BLaER1 (cell line): ENCODE results near the gene NTN3.
A peak's percentile ranks its signal among the peaks of the same experiment; 100 is the strongest.

Source experiments
- H3K27ac ChIP-seq: shearing (Covaris generic); formaldehyde crosslinking; 2 replicates; pipeline ENCODE4 v1.8.1; 2022
- H3K27me3 ChIP-seq: shearing (Covaris generic); formaldehyde crosslinking; 2 replicates; pipeline ENCODE4 v1.8.1; 2022
- H3K36me3 ChIP-seq: shearing (Covaris generic); formaldehyde crosslinking; 2 replicates; pipeline ENCODE4 v1.8.1; 2022
- H3K4me1 ChIP-seq: shearing (Covaris generic); formaldehyde crosslinking; 2 replicates; pipeline ENCODE4 v1.8.1; 2022
- H3K4me2 ChIP-seq: shearing (Covaris generic); formaldehyde crosslinking; 2 replicates; pipeline ENCODE4 v1.8.1; 2022
- H3K4me3 ChIP-seq: shearing (Covaris generic); formaldehyde crosslinking; 2 replicates; pipeline ENCODE4 v1.8.1; 2022
- H3K9ac ChIP-seq: shearing (Covaris generic); formaldehyde crosslinking; 2 replicates; pipeline ENCODE4 v1.8.1; 2022
- H3K9me3 ChIP-seq: shearing (Covaris generic); formaldehyde crosslinking; 2 replicates; pipeline ENCODE4 v1.8.1; 2022
- H4K20me1 ChIP-seq: shearing (Covaris generic); formaldehyde crosslinking; 2 replicates; pipeline ENCODE4 v1.8.1; 2022
- Cebpa-rat ChIP-seq: shearing (Covaris generic); IDR thresholded peaks from 2 replicates; pipeline ENCODE4 v1.8.1; 2022

The NTN3 gene

DNA sequence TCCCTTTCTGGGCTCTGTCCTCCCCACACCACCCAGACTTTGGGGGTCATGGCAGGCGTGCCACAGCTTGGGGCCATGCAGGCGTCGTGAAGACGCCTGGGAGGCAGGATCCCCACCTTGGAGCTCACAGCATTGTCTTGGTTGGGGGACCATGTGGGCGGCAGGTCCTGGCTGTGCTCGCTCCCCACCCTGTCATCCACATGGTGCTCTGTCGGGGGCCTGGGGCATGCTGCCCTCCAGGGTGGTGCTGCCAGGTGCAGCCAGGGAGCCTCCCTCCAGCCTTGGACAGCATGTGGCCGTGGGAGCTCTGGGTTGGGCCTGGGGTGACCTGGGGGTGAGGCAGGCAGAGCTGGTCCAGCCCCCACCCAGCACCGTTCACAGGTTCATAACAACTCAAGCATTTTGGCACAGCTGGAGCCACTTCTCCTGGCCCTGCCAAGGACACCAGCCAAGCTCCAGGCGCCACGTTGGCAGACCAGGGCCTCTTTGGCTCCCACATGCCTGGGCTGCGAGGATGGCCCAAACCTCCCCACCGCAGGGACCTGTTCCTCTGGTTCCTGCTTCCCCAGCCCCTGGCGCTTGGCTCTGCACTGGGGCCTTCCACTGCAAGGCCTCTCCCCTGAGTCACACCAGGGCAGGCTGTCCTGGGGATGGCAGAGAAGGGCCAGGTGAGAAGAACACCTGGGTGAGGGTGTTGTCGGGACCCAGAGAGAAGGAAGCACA is 27.6 kb downstream of the NTN3 start:
- Histone ChIP-seq H3K27ac (peak overlapping the region; percentile 71), H3K4me1 (peaks cover 74% of the 10 kb centered on the region), H3K9ac (peak overlapping the region; percentile 54), H4K20me1 (peaks cover 94% of the 10 kb centered on the region), H3K27me3 (no peaks in the 10 kb centered on the region), H3K9me3 (no peaks in the 10 kb centered on the region), H3K4me3 (no peak overlapping the region), H3K36me3 (peaks cover 67% of the 10 kb centered on the region), H3K4me2 (peak overlapping the region; percentile 65)
- no peak for TF ChIP-seq Cebpa-rat

DNA sequence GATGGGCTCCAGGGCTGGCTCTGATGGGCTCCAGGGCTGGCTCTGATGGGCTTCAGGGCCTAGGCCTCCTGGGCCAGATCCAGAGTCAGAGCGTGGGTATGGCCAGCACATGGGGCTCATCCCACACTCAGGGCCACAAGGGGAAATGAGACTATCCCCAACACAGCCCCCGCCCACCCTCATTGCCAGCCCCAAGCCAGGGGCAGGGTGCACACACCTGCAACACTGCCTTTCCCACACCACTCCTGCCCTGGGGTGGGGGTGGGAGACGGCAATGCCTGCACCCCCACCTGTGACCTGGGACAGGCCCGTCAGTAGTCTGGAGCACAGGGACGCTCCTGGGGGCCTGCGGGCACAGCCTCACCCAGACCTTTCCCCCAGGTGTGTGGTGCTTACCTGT is 28.4 kb downstream of the NTN3 start:
- peaks cover 66% of the 10 kb centered on the region for H3K36me3 ChIP-seq
- TF ChIP-seq Cebpa-rat = no peak
- H3K9me3 ChIP-seq = no peaks in the 10 kb centered on the region
- H3K4me1 ChIP-seq = peaks cover 74% of the 10 kb centered on the region
- H3K4me3 ChIP-seq = no peak overlapping the region
- peaks cover 86% of the 10 kb centered on the region for H4K20me1 ChIP-seq
- H3K4me2 ChIP-seq = no peak overlapping the region
- H3K9ac ChIP-seq = 0 out of 2 replicates have a peak overlapping the region, but pooled peaks have one; percentile 54
- H3K27ac ChIP-seq = no peak overlapping the region; the same call in 1 of the 2 replicates
- H3K27me3 ChIP-seq = no peaks in the 10 kb centered on the region

- H3K4me1 ChIP-seq = peaks cover 74% of the 10 kb centered on the region
- peaks cover 66% of the 10 kb centered on the region for H3K36me3 ChIP-seq
- H3K27ac ChIP-seq = no peak overlapping the region
- no peak for TF ChIP-seq Cebpa-rat
- peaks cover 81% of the 10 kb centered on the region for H4K20me1 ChIP-seq
- H3K9ac ChIP-seq = no peak overlapping the region
- no peaks in the 10 kb centered on the region for H3K9me3 ChIP-seq
- no peak overlapping the region for H3K4me2 ChIP-seq
- no peak overlapping the region for H3K4me3 ChIP-seq
- no peaks in the 10 kb centered on the region for H3K27me3 ChIP-seq
Measured at GRCh38 chr16:2499890-2500429, 28.9 kb downstream of the NTN3 start.

GRCh38 chr16:2500430-2500917 is 29.4 kb downstream of the NTN3 start:
- H3K4me3 ChIP-seq = no peak overlapping the region
- H3K4me2 ChIP-seq = peak overlapping the region; percentile 50
- no peak for TF ChIP-seq Cebpa-rat
- no peak overlapping the region for H3K9ac ChIP-seq
- peaks cover 66% of the 10 kb centered on the region for H3K36me3 ChIP-seq
- H3K27ac ChIP-seq = no peak overlapping the region
- peaks cover 76% of the 10 kb centered on the region for H4K20me1 ChIP-seq
- no peaks in the 10 kb centered on the region for H3K27me3 ChIP-seq
- peaks cover 70% of the 10 kb centered on the region for H3K4me1 ChIP-seq
- H3K9me3 ChIP-seq = no peaks in the 10 kb centered on the region

DNA sequence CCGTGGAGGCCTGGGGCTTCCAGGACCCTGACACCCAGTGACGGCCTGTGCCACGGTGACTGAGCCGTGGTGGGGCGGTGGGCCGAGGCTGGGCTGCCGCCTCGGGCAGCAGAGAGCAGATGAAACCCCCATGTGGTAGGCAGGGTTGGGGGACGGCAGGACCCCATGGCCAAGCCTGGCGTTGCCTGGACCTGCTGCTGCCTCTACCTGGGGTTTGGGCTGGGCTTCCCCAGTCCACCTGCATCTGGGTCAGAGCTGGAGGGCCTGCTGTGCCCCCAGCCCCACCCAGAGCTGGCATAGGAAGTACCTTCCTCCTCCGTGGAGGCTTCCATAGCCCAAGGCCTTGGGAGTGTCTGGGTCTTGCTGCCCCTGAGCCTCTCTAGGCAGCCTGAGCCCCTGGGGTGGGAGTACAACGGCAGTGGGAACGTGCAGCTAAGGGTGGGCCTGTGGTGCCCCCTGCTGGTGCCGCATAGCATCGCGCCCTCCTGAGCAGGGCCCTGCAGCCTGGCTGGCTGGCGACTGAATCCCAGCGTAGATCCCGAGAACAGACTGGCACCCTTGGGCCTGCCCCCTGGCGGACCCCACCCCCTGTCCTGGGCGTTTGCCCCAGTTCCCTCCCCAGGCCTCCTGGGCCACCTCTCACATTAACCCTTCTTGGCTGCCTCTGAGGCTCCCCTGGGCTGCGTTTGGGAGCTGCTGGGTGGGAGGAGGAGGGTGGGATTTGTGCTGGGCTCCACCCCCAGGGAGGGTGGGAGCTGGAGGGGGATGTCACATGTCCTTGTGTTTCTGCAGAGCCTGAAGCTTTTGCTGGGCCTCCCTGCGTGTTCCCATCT is 30.0 kb downstream of the NTN3 start:
- Histone ChIP-seq H3K4me3 (no peak overlapping the region), H3K36me3 (peaks cover 67% of the 10 kb centered on the region), H3K4me1 (peaks cover 64% of the 10 kb centered on the region), H3K27me3 (no peaks in the 10 kb centered on the region), H3K9me3 (no peaks in the 10 kb centered on the region), H4K20me1 (peaks cover 69% of the 10 kb centered on the region), H3K9ac (no peak overlapping the region), H3K27ac (no peak overlapping the region), H3K4me2 (peak overlapping the region; percentile 50)
- TF ChIP-seq Cebpa-rat = no peak

DNA sequence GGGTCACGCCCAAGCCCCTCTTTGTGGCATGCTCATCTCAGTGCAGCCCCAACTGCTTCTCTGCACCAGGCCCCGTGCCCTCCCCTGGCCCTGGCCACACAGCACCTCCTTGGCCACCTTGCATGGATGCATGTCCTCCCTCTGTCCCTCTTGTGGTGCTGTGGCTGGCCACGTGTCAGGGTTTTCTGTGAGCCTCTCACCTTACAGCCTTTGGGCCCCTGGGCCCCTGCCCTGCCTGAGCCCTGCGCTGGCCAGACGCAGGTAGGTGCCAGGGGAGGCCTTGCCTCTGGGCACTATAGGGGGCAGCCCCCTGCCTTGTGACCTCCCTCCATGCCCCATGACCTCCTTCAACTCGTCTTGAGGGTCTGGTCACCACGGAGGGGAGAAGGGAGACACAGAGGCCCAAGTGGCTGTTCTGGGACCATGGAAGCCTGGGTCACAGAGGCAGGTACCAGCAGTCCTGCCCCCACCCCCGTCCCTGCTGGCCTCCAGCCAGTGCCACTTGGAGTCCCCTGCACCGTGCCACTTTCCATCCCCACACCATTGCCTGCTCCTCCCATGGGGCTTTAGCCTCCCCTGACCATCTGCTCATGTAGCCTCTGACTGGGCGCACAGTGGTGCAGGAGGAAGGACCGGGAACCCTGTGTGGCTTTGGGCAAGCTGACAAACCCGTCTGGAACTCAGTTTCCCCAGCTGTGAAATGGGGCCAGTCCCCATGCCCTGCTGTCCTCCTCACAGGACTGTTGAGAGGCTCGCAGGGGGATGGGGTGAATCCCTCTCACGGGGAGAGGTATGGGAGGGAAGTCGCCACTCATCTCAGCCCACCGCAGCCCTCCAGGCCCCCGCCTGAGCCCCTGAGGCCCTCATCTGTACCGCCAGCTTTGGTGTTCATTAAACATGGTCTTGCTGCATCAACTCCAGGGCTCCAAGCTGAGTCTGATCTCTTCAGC is 31.1 kb downstream of the NTN3 start:
- no peak for TF ChIP-seq Cebpa-rat
- H4K20me1 ChIP-seq = peaks cover 62% of the 10 kb centered on the region
- no peaks in the 10 kb centered on the region for H3K27me3 ChIP-seq
- H3K4me3 ChIP-seq = no peak overlapping the region
- no peak overlapping the region for H3K27ac ChIP-seq
- H3K36me3 ChIP-seq = peaks cover 65% of the 10 kb centered on the region
- 0 out of 2 replicates have a peak overlapping the region, but pooled peaks have one; percentile 35 for H3K9ac ChIP-seq
- no peaks in the 10 kb centered on the region for H3K9me3 ChIP-seq
- peak overlapping the region; percentile 50; the same call in 1 of the 2 replicates for H3K4me2 ChIP-seq
- peaks cover 61% of the 10 kb centered on the region for H3K4me1 ChIP-seq

DNA sequence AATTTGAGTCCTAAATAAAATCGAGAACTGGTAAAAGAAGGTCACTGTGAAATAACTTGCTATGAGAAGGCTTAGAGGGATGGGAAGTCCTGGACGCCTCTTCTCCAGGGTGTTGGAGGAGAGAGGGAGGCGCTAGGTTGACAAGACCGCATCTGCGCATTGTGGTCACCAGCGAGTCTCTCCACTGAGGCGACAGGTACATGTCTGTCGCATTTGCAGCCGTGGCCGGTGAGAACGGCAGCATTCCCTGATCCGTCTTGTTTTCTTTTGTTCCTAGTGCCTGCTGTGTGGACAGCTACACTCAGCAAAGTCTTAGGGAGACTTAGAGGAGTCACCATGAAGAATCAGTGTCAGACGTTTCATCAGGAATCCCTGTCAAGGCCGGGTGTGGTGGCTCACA is 34.6 kb downstream of the NTN3 start:
- Histone ChIP-seq H3K9me3 (no peaks in the 10 kb centered on the region), H3K4me1 (peaks cover 58% of the 10 kb centered on the region), H3K4me2 (no peak overlapping the region), H3K4me3 (no peak overlapping the region), H3K9ac (0 out of 2 replicates have a peak overlapping the region, but pooled peaks have one; percentile 40), H4K20me1 (peaks cover 34% of the 10 kb centered on the region), H3K27ac (no peak overlapping the region), H3K27me3 (no peaks in the 10 kb centered on the region), H3K36me3 (peaks cover 39% of the 10 kb centered on the region)
- no peak for TF ChIP-seq Cebpa-rat

DNA sequence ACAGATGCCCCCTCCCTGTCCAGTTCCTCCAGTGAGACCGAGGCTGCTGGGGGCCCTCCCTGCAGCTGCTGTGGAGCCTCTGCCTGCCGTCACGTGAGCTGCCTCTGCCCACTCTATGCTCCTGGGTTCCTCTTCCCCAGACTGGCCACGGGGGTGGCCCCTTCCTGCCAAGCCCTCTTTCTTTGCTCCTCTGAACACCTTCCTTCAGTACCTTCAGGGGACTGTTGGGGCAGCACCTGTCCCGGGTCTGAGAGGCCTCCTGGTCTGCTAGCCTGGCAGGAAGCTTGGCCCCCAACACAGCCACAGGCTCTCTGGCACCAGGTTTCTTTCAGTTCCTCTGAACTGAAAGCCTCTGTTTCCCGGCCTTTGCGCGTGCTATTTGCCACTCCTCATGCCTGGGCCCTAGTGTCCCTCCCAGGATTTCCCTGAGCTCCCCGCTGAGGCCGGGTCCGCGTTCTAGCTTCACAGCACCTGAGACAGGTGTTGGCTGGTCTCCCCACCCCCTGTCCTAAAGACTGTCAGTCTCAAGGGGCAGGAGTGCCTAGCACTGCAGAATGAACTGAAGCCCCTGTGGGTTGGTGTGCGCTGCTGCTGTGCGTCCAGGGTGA is 36.1 kb downstream of the NTN3 start:
- TF ChIP-seq Cebpa-rat = no peak

More for the DNA sequence above, 36.1 kb downstream of the NTN3 start:
- Histone ChIP-seq H3K4me2 (peak overlapping the region; percentile 40; the same call in 1 of the 2 replicates), H3K36me3 (peaks cover 30% of the 10 kb centered on the region), H3K4me3 (no peak overlapping the region), H3K27me3 (no peaks in the 10 kb centered on the region), H3K9me3 (no peaks in the 10 kb centered on the region), H3K9ac (peak overlapping the region; percentile 57), H3K27ac (peak overlapping the region; percentile 60), H4K20me1 (peaks cover 20% of the 10 kb centered on the region), H3K4me1 (peaks cover 58% of the 10 kb centered on the region)
